ENCODE data around the gene ANXA2R. TPM values are rescaled to one million over a fixed set of nuclear protein-coding genes. Genes with fewer than 3 reads are reported as not detected.
A peak's percentile ranks its signal among the peaks of the same experiment; 100 is the strongest.
"Not testable (repeated sequence)": the region's sequence is repeated elsewhere in the genome, so short reads cannot be mapped to it uniquely, and the experiment has no call there.

ANXA2R gene
- 2.7 TPM for total RNA-seq

GRCh38 chr5:43040287-43041098 is at the start of gene ANXA2R:
Gene ANXA2R (minus strand): TSS chr5:43040319. CDS start chr5:43040046, 273 bp downstream.
- DNase-seq: peak; percentile 94

- DNase-seq: not testable (repeated sequence)
Observed at GRCh38 chr5:43086118-43086908, 46.2 kb upstream of the ANXA2R start.

DNA sequence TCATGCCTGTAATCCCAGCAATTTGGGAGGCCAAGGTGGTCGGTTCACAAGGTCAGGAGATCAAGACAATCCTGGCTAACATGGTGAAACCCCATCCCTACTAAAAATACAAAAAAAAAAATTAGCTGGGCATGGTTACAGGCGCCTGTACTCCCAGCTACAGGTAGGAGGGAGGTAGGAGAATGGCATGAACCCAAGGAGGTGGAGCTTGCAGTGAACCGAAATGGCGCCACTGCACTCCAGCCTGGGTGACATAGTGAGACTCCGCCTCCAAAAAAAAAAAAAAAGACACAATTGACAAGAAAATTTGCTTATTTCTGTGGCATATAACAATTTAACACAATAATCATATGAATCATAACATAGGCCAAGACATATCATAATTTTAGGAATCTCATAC is 45.3 kb upstream of the ANXA2R start:
- no peak for DNase-seq

GRCh38 chr5:43084468-43084867 is 44.3 kb upstream of the ANXA2R start:
- not testable (repeated sequence) for DNase-seq

DNA sequence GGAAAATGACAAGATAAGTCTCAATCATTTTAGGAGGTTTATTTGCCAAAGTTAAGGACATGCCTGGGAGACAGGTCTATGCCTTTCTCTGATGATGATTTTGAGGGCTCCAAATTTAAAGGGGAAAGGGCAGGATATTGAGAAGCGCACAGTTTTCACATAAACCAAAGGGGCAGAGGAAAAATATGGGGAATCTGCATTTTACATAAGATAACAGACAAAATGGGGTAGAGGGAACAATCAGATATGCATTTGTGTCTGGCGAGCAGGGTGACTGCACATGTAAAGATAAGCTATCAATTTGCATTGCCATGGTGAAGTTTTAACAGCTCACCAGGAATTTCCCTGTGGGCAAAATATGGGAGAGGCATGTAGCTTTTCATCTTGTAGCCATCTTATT is 41.2 kb upstream of the ANXA2R start:
- DNase-seq: not testable (repeated sequence)

- DNase-seq: no peak
Observed at GRCh38 chr5:43078956-43079355, 38.8 kb upstream of the ANXA2R start.

GRCh38 chr5:43077446-43078191 is 37.5 kb upstream of the ANXA2R start:
- peak; percentile 7 for DNase-seq

DNA sequence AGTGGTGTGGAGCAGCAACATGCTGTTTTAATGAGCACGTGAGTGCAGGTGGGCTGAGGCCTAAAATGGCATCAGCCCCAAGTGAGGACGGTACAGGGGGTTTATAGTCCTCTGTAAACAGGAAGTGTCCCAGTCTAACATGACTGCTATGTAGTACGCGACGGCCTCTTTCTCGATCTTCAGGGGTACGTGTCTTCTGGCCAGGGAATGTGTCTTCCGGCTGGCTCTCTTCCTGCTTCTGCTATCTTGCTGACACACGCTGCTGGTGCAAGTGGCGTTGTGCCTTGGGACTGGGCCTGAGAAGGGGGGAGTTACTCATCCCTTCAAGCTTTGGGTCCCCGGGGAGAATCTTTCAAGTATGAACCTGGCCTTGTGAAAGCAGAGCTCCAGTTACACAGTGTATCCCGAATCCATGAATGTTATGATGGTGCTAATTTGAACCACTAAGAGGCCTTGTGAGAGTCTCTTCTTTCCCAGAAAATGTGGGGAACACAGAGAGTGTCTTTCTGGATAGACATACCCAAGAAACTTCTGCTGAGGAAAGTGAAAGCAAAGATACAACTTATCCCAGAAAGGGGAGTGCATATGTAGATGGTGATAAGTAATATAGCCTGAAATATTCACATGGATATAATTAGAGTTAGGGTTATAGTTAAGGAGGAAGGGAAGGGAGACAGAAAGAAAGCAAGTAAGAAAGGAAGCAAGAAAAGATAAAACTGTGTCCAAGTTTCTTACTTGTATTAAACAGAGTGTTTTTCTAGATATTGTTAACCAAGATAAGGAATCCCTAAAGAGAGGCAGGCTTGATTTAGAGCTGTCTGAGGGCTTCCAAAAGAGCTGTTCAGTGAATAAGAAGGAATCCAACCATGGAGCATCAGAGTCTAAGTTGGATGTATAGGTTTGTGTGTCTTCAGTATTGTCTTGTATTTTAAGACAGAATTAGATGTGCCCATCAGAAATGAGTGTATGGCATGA is 35.5 kb upstream of the ANXA2R start:
- peak; percentile 7 for DNase-seq

GRCh38 chr5:43074987-43075318 is 34.8 kb upstream of the ANXA2R start:
- DNase-seq: no peak

GRCh38 chr5:43073597-43074546 is 33.8 kb upstream of the ANXA2R start:
- DNase-seq: peak; percentile 14

GRCh38 chr5:43069401-43069720 is 29.2 kb upstream of the ANXA2R start:
- not testable (repeated sequence) for DNase-seq

DNA sequence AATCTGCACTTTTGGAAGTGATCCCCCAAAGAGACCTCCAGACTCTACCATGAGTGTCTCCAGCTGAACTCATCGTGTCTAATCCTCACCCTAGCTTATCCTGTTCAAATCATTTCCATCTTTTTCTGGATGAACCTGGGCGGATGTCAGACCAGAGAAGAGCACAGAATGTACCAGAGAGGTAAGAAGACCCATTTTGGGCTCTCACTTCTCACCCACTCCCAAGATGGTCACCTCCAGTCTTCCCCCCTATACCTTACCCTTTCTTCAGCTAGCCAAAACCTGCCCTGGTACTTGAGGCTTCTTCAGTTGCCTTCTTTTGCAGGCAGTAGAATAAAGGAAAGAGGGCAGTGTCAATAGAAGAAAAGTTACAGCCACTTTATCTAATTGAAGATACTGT is 27.9 kb upstream of the ANXA2R start:
- no peak for DNase-seq

DNA sequence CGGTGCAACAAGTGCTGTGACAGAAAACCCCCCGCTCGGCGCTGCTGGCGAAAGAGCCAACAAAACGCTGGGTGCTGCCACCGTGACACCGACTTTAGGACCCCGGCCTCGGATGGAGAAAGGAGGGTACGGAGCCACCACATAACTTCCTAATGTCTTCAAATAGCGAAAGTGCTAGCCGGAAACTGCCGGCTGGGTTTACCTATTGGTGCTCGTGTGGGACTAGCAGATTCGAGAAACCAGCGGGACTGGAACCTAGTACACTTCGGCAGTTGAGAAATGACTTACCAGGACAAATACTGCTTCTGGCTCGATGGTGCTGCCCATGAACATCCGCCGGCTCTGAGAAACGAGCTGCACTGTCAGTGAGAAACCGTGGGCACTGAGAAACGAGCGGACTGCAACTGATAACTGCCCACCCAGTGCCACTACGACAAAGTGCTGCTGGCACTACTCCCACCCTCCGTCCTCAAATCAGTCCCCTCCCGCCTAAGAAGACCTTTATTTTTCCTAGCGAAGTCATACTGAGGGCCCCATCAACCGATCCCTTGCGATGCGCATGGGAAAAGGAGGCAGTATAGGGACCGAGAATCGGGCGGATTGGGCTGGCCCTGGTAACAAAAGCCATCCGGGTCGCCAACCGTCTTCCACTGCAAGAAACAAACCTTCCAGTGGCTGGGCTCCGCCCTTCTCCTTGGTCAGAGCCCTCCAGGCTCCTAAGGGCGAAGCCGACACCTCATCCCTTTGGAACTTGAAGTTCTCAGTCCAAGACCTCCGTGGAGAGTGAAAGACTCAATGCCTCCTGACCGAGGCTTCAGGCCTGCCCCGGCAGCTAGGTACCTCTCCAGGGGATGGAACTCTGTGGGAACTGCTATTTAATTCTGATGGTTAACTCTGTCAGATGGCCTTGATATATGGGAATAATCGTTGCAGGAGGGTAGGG is 27.0 kb upstream of the ANXA2R start:
- peak; percentile 97 for DNase-seq

- peak; percentile 86 for DNase-seq
Observed at GRCh38 chr5:43065948-43066798, 26.1 kb upstream of the ANXA2R start.

DNA sequence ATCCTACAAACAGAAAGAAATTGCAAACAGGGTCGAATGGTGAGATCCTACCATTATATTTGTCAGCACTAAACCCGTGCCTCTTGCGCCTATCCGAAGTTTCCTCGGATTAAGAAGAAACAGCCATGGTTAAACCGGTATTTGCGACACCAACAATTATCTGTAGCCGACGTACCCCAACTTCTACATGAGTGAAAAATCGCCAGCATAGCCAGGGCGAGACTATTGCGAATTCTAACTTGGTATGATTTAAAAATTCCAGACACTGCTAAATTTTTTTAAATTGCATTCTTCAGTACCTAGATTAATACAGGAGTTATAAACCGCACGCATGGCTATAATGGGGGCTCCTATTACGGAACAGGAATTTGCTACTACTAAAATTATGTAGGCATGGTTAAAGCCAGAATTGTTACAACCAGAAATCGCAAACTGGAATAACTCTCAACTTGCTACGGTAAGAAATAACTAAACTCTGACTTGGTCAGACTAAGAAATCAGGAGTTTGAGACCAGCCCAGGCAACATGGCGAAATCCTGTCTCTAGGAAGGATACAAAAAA is 25.3 kb upstream of the ANXA2R start:
- DNase-seq: peak; percentile 52

DNA sequence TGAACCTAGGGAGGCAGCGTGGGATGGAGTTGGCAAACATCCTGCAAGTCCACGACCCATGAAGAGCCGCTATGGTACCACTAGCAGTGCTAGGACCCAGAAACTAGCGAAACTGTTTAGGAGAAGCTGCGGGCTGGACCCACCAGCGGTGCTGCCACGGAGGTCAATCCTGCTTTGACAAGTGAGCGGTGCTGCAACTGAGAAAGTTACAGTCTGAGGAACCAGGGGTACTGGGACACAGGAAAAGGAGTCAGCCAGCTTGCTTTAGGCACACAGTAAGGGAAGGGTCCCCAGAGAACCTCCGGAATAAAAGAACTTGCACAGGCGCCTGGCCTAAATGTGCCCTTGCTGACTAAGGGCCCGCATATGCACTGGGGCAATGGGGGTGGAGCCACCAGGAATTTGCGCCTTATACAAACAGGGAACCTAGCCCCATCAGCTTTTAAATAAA is 23.6 kb upstream of the ANXA2R start:
- DNase-seq: peak; percentile 11

GRCh38 chr5:43061352-43062075 is 21.4 kb upstream of the ANXA2R start:
- no peak for DNase-seq
